ENCODE measurements around the gene CDR2.

DNA sequence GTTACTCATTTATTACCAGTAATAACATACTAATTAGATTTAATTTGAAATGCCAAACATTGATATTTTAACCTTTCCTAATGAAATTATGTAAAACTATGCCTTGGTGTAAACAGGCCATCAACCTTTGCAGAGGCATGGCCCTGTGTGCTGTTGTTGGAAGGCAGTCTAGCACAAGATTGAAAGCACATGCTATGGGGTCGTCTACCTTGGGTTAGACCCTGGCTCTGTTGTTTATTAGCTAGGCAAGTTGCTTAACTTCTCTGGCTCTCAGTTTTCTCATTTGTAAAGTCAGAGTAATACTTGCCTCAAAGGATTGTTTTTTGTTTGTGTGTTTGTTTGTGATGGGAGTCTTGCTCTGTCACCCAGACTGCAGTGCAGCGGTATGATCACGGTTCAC, 9.4 kb upstream of the CDR2 start:
- TF ChIP-seq, protein P1, sequence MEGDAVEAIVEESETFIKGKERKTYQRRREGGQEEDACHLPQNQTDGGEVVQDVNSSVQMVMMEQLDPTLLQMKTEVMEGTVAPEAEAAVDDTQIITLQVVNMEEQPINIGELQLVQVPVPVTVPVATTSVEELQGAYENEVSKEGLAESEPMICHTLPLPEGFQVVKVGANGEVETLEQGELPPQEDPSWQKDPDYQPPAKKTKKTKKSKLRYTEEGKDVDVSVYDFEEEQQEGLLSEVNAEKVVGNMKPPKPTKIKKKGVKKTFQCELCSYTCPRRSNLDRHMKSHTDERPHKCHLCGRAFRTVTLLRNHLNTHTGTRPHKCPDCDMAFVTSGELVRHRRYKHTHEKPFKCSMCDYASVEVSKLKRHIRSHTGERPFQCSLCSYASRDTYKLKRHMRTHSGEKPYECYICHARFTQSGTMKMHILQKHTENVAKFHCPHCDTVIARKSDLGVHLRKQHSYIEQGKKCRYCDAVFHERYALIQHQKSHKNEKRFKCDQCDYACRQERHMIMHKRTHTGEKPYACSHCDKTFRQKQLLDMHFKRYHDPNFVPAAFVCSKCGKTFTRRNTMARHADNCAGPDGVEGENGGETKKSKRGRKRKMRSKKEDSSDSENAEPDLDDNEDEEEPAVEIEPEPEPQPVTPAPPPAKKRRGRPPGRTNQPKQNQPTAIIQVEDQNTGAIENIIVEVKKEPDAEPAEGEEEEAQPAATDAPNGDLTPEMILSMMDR (conservative IDR thresholded peaks at IDR 0.05; ENCODE audit: low read depth, low read length), result no peak
- TF ChIP-seq EZH2 (IDR thresholded peaks at IDR 0.05; ENCODE audit: low read length, unreplicated experiment), result no peak
